HepG2 (cell line): ENCODE measurements around the gene GPR89A. TPM values are rescaled to one million over a fixed set of nuclear protein-coding genes. Genes with fewer than 3 reads are reported as not detected.

Experiments used
- GRHL1 ChIP-seq: sonication (generic); formaldehyde crosslinking; conservative IDR thresholded peaks from 2 replicates; pipeline ENCODE4 v1.8.0; 2022; ENCODE audit warnings: missing genetic modification reagents
- HCFC1 ChIP-seq: fragments of 150-350 bp; IDR thresholded peaks from 2 replicates; pipeline ENCODE4 v1.6.1; 2014; ENCODE audit warnings: low read depth, low read length
- KAT8 ChIP-seq: IDR thresholded peaks from 2 replicates; pipeline ENCODE4 v1.6.1; 2016; ENCODE audit warnings: missing genetic modification reagents, missing compliant biosample characterization
- KIAA2018 ChIP-seq: sonication (generic); formaldehyde crosslinking; IDR thresholded peaks from 2 replicates; pipeline ENCODE4 v1.5.0; 2020; ENCODE audit warnings: mild to moderate bottlenecking, missing genetic modification reagents, borderline replicate concordance
- KLF9 ChIP-seq: IDR thresholded peaks from 2 replicates; pipeline ENCODE4 v1.6.1; 2016; ENCODE audit warnings: low read depth
- LRRFIP1 ChIP-seq: sonication (generic); formaldehyde crosslinking; conservative IDR thresholded peaks from 2 replicates; pipeline ENCODE4 v1.4.0; 2020; ENCODE audit warnings: missing genetic modification reagents
- MED8 ChIP-seq: sonication (generic); formaldehyde crosslinking; IDR thresholded peaks from 2 replicates; pipeline ENCODE4 v1.8.1; 2023; ENCODE audit warnings: mild to moderate bottlenecking, missing genetic modification reagents; ENCODE audit not compliant: insufficient replicate concordance
- MIXL1 ChIP-seq: IDR thresholded peaks from 2 replicates; pipeline ENCODE4 v1.6.1; 2016
- TCF12 ChIP-seq, 2 experiments: fragments of 450-650 bp in 1 of 2; sonication (generic) in 1 of 2; formaldehyde crosslinking in 1 of 2; IDR thresholded peaks; 2 replicates each; pipeline versions ENCODE4 v1.6.1 to v1.8.0; 2017 to 2022; ENCODE audit warnings: antibody characterized with exemption in 1 of 2, mild to moderate bottlenecking in 1 of 2, missing genetic modification reagents in 1 of 2, moderate library complexity in 1 of 2
- UBTF ChIP-seq: sonication (generic); formaldehyde crosslinking; IDR thresholded peaks from 2 replicates; pipeline ENCODE4 v1.4.0; 2020; ENCODE audit warnings: mild to moderate bottlenecking, missing genetic modification reagents
- ZNF44 ChIP-seq: sonication (generic); formaldehyde crosslinking; IDR thresholded peaks from 2 replicates; pipeline ENCODE4 v1.5.1; 2020; ENCODE audit warnings: mild to moderate bottlenecking, missing genetic modification reagents
- polyA plus RNA-seq, 8 experiments: library from polyadenylated mRNA; depleted of rRNA in 3 of 8; stranded (reverse) in 7 of 8; unstranded in 1 of 8; fragments of >200 nt; fragmentation: Illumina TruSeq in 4 of 8; extraction: Trizol in 4 of 8; gene quantifications; 2 replicates each; pipeline versions ENCODE4 v1.2.1 to v1.2.3, GENCODE V29; 2011 to 2016; ENCODE audit warnings: low read depth in 4 of 8, missing spikeins in 1 of 8, mixed read lengths in 1 of 8; ENCODE audit not compliant: insufficient read depth in 1 of 8
- total RNA-seq, 5 experiments: library from RNA; depleted of rRNA; stranded (reverse); fragments of >200 nt; fragmentation: Illumina TruSeq; extraction: Trizol; gene quantifications; 2 replicates each; pipeline ENCODE4 v1.2.3, GENCODE V29; 2016; ENCODE audit warnings: low read depth in 1 of 5
- TF ChIP-seq, protein P1 (sequence below): sonication (generic); formaldehyde crosslinking; IDR thresholded peaks from 2 replicates; pipeline ENCODE4 v1.8.0; 2022; ENCODE audit warnings: mild to moderate bottlenecking, missing genetic modification reagents, moderate library complexity

GPR89A gene
- total and polyA plus RNA-seq, 2 of the 13 experiments (the other 11 are each of a cell fraction or from before 2014, with no cell fraction given) = 23.4 to 32.6 TPM

DNA sequence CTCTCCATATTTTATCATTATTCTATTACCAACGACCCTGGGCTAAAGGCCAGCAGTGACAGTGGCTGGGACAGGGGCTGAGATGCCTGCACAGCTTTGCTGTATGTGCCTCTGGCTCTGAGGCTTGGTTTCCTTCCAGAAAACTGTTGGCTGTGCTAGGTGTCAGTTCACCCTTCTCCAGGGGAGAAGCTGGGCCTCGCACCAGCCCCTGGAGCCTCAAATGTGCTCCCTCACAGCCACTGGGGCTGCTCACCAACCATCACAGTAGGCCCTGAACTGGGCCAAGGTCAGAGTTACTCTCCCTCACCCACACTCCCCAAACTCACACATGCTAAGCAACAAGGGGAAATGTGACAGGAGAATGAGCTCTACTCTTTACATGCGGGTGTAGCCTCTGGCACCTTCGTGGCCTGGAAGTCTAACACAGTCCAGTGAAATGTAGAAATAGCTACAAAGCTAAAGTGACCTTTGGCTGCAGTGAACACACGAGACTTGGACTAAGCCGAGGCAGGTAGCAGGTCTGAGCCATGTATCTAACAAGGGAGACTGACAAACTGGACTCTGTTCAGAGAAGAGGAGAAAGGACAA lies 106.8 kb downstream of the GPR89A start (continued):
- peak; percentile 41 for TF ChIP-seq UBTF
- TF ChIP-seq ZNF44 = peak; percentile 89; the same call in 1 of the 2 replicates
- TF ChIP-seq, protein P1, sequence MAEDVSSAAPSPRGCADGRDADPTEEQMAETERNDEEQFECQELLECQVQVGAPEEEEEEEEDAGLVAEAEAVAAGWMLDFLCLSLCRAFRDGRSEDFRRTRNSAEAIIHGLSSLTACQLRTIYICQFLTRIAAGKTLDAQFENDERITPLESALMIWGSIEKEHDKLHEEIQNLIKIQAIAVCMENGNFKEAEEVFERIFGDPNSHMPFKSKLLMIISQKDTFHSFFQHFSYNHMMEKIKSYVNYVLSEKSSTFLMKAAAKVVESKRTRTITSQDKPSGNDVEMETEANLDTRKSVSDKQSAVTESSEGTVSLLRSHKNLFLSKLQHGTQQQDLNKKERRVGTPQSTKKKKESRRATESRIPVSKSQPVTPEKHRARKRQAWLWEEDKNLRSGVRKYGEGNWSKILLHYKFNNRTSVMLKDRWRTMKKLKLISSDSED = no peak
- TF ChIP-seq MED8 (CRISPR knock-in tag) = no peak
- no peak for TF ChIP-seq LRRFIP1 (CRISPR knock-in tag)
- TF ChIP-seq GRHL1 (CRISPR knock-in tag) = no peak
- no peak for TF ChIP-seq TCF12 (IDR thresholded peaks at IDR 0.05)
- TF ChIP-seq TCF12 (CRISPR knock-in tag; IDR thresholded peaks at IDR 0.05) = no peak
- TF ChIP-seq KAT8 (CRISPR knock-in tag) = peak; percentile 61; the same call in 1 of the 2 replicates
- TF ChIP-seq KLF9 = 0 out of 2 replicates have a peak, but pooled peaks have one; percentile 81
- TF ChIP-seq KIAA2018 = no peak
- TF ChIP-seq MIXL1 = peak; percentile 35
- no peak for TF ChIP-seq HCFC1
